H1 (cell line): ENCODE data around the gene IRX4. TPM values are rescaled to one million over a fixed set of nuclear protein-coding genes. Genes with fewer than 3 reads are reported as not detected.

Experiments
- E2F6 ChIP-seq: IDR thresholded peaks from 2 replicates; pipeline ENCODE4 v1.6.1; 2012; ENCODE audit warnings: inconsistent platforms
- HDAC2 ChIP-seq, 2 experiments: fragments of 300-600 bp in 1 of 2; sonication (generic) in 1 of 2; IDR thresholded peaks; 2 replicates each; pipeline ENCODE4 v1.6.1; 2011 to 2012; ENCODE audit warnings: low read depth in 2 of 2, low read length in 2 of 2, mild to moderate bottlenecking in 2 of 2, moderate library complexity in 2 of 2, borderline replicate concordance in 1 of 2, inconsistent platforms in 1 of 2
- polyA plus RNA-seq, 7 experiments: library from polyadenylated mRNA; depleted of rRNA in 3 of 7; stranded (reverse) in 5 of 7; unstranded in 2 of 7; fragments of >200 nt in 5 of 7; fragments of 200-250 nt in 2 of 7; gene quantifications; 1 replicate in 5 of 7; 2 replicates in 1 of 7; 4 replicates in 1 of 7; pipeline versions ENCODE4 v1.2.1 to v1.2.3, GENCODE V29; 2011 to 2013; ENCODE audit warnings: missing spikeins in 2 of 7, mixed read lengths in 2 of 7
- total RNA-seq: library from RNA; stranded (reverse); fragmentation: NEBNext Ultra II Directional; extraction: Animal tissue kit (Norgen Biotek cat#: 25700); gene quantifications from 2 replicates; pipeline ENCODE4 v1.2.1, GENCODE V29; 2021

IRX4 gene
- total and polyA plus RNA-seq, 2 of the 8 experiments (the other 6 are each of a cell fraction or from before 2014, with no cell fraction given) = 0.45 to 1.2 TPM

- TF ChIP-seq E2F6 = no peak
- no peak for TF ChIP-seq HDAC2 (IDR thresholded peaks at IDR 0.05; ENCODE audit: borderline replicate concordance in 1 of 2, low read depth in 2 of 2, low read length in 2 of 2)
These were observed 11.3 kb downstream of the IRX4 start (continued) for GRCh38 chr5:1871441-1871840.
